Activated T-helper 17 cell treated with anti-CD3 and anti-CD28 coated beads, Interleukin-2, amount 50 U/mL, for 72 hours (primary cell): ENCODE measurements around the gene IARS2. TPM values are rescaled to one million over a fixed set of nuclear protein-coding genes. Genes with fewer than 3 reads are reported as not detected.
A peak's percentile ranks its signal among the peaks of the same experiment; 100 is the strongest.
"Not testable (repeated sequence)": the region's sequence is repeated elsewhere in the genome, so short reads cannot be mapped to it uniquely, and the experiment has no call there.

Experiments
- ATAC-seq: fragments of 150-1000 bp; cut with Tn5 transposase; replicated peaks from 2 replicates; pipeline ENCODE4 v1.10.0; 2021; ENCODE audit warnings: mild to moderate bottlenecking, moderate library complexity
- H3K27ac Mint-ChIP-seq: one replicate; pipeline ENCODE4 v1.8.0; 2022; ENCODE audit warnings: mixed read lengths
- H3K27me3 Mint-ChIP-seq: one replicate; pipeline ENCODE4 v1.8.0; 2022; ENCODE audit warnings: mixed read lengths
- H3K36me3 Mint-ChIP-seq: one replicate; pipeline ENCODE4 v1.8.0; 2022; ENCODE audit warnings: low read depth, mild to moderate bottlenecking, mixed read lengths
- H3K4me1 Mint-ChIP-seq: one replicate; pipeline ENCODE4 v1.8.0; 2022; ENCODE audit warnings: mixed read lengths
- H3K4me3 Mint-ChIP-seq: one replicate; pipeline ENCODE4 v1.8.0; 2022; ENCODE audit warnings: mild to moderate bottlenecking, mixed read lengths
- H3K9me3 Mint-ChIP-seq: one replicate; pipeline ENCODE4 v1.8.0; 2022; ENCODE audit warnings: mixed read lengths
- total RNA-seq, 2 donors: library from RNA; stranded (reverse); gene quantifications; one replicate each; pipeline ENCODE4 v1.2.3, GENCODE V29; 2022

The IARS2 gene
- total RNA-seq, result 10 to 100 TPM; 56.0 to 83.6 TPM

DNA sequence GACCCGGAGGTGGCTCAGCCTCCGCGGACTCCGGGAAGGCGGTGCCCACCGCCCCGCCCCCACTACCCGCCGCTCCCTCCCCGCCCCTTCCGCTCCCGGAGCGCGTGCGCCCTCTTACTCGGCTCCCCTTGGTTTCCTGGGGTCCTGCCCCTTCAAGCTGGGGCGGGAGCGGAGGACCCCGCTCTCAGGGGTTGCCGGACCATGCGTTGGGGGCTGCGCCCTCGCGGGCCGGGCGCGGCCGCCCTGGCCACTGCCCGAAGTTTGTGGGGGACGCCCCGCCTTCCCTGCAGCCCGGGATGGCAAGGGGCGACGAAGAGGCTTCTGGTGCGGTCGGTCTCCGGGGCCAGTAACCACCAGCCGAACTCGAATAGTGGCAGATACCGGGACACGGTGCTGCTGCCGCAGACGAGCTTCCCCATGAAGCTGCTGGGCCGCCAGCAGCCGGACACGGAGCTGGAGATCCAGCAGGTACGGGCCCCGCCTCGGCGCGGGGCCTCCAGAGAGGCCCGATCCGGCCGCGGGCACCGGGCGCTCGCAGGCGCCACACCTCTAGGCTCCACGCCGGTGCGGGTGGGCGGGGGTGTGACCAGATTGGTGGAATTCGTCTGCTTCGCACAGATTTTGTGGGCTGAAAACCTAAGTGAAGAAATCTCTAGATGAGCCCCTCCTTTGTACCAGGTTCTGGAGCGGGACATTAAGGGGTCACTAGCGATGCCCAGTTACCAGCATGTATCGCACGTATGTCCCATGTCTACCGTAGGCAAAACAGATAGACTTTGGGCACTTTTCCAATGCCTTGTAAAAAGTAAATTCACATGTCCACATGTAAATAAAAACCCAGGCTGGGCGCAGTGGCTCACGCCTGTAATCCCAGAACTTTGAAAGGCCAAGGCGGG lies at the start of gene IARS2:
TSS of gene IARS2 (plus strand) at position 117 of the 896 bp plus-strand sequence. CDS start at position 202, 85 bp downstream.
- ATAC-seq, result peak; percentile 80
- peaks cover 40% of the 10 kb centered on the region for H3K36me3 Mint-ChIP-seq
- H3K4me1 Mint-ChIP-seq, result peaks cover 9% of the 10 kb centered on the region
- H3K27me3 Mint-ChIP-seq, result no peaks in the 10 kb centered on the region
- no peaks in the 10 kb centered on the region for H3K9me3 Mint-ChIP-seq
- peak within 1 kb of the TSS; percentile 72 for H3K4me3 Mint-ChIP-seq
- peak within 1 kb of the TSS; percentile 50 for H3K27ac Mint-ChIP-seq

DNA sequence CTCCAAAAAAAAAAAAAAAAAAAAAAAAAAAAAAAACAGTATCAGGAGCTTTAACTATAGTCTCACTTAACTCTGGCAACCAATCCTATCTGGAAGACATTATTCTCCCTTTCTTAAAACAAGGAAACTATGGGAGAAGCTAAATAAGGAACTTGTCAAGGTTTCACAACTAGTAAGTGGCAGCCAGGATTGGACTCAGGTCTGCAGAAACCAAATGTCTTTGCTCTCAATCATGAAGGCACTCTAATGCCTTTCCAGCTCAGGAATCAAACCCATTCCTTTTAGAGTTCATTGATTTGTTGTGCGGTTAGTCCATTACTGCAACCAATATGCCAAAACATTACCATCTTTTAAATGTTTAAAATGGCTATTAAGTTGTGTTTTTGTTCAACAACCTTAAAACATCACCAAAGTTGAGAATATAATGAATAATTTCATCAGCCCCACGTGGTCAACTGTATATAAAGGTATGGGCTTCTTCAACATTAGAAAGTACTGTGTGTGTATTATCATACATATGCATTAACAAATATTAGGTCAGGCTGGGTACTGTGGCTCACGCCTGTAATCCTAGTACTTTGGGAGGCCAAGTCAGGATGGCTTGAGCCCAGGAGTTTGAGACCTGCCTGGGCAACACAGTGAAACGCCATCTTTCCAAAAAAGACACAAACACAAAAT lies 49.1 kb upstream of the IARS2 start:
- ATAC-seq, result no peak
- H3K4me1 Mint-ChIP-seq, result peaks cover 14% of the 10 kb centered on the region
- H3K9me3 Mint-ChIP-seq, result no peaks in the 10 kb centered on the region
- H3K36me3 Mint-ChIP-seq, result peaks cover 65% of the 10 kb centered on the region
- peak overlapping the region; percentile 90 for H3K4me3 Mint-ChIP-seq
- H3K27me3 Mint-ChIP-seq, result no peaks in the 10 kb centered on the region
- peak overlapping the region; percentile 90 for H3K27ac Mint-ChIP-seq

DNA sequence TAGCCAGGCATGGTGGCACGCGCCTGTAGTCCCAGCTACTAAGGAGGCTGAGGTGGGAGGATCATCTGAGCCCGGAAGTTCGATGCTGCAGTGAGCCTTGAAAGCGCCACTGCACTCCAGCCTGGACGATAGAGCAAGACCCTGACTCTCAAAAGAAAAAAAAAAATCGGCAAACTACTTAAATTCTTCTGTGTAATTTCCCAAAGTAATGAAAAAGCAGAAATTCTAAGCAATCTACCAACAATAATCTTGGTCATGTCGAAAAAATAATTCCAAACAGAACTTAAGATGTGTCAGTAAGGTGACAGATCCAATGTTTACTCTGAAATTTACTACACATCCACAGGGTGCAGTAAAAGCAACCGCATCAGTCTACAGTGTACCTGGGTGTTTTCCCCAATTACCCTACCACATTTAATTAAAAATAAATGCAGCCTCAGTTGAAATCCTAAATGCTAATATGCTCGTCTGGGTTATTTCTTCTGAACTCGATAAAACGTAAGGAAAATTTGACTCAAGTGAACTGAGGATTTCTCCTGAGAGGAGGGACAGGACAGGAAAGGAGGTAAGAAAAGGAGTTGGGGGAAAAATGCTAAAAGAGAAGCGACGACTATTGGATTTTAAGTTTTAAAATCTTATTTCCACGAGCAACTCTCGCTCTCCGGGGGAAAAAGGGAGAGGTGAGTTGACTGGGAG lies 48.4 kb upstream of the IARS2 start:
- Mint-ChIP-seq H3K9me3 (no peaks in the 10 kb centered on the region), H3K27ac (peak overlapping the region; percentile 90), H3K27me3 (no peaks in the 10 kb centered on the region), H3K36me3 (peaks cover 58% of the 10 kb centered on the region), H3K4me3 (peak overlapping the region; percentile 90), H3K4me1 (peaks cover 14% of the 10 kb centered on the region)
- peak; percentile 43 for ATAC-seq

GRCh38 chr1:220046052-220046930 lies 47.6 kb upstream of the IARS2 start, which contains the start of gene EPRS1:
EPRS1 (minus strand) TSS chr1:220046505; CDS start chr1:220046388, 117 bp downstream.
- no peaks in the 10 kb centered on the region for H3K27me3 Mint-ChIP-seq
- H3K4me3 Mint-ChIP-seq, result peak within 1 kb of the TSS; percentile 90
- ATAC-seq, result peak; percentile 98
- H3K36me3 Mint-ChIP-seq, result peaks cover 52% of the 10 kb centered on the region
- peaks cover 14% of the 10 kb centered on the region for H3K4me1 Mint-ChIP-seq
- H3K27ac Mint-ChIP-seq, result peak within 1 kb of the TSS; percentile 90
- no peaks in the 10 kb centered on the region for H3K9me3 Mint-ChIP-seq

- Mint-ChIP-seq H3K27me3 (no peaks in the 10 kb centered on the region), H3K4me3 (no peak overlapping the region), H3K27ac (peak overlapping the region; percentile 43), H3K9me3 (no peaks in the 10 kb centered on the region), H3K36me3 (peaks cover 38% of the 10 kb centered on the region), H3K4me1 (peaks cover 4% of the 10 kb centered on the region)
- ATAC-seq, result no peak
These were observed 37.6 kb upstream of the IARS2 start for GRCh38 chr1:220056374-220056773.

- Mint-ChIP-seq H3K4me1 (peaks cover 4% of the 10 kb centered on the region), H3K27ac (no peak overlapping the region), H3K4me3 (no peak overlapping the region), H3K9me3 (no peaks in the 10 kb centered on the region), H3K36me3 (peaks cover 75% of the 10 kb centered on the region), H3K27me3 (no peaks in the 10 kb centered on the region)
- ATAC-seq, result no peak
These were observed 33.1 kb upstream of the IARS2 start for GRCh38 chr1:220060876-220061275.

- no peak for ATAC-seq
- H3K4me1 Mint-ChIP-seq, result no peaks in the 10 kb centered on the region
- no peak overlapping the region for H3K4me3 Mint-ChIP-seq
- H3K9me3 Mint-ChIP-seq, result no peaks in the 10 kb centered on the region
- peaks cover 82% of the 10 kb centered on the region for H3K36me3 Mint-ChIP-seq
- H3K27ac Mint-ChIP-seq, result no peak overlapping the region
- H3K27me3 Mint-ChIP-seq, result no peaks in the 10 kb centered on the region
These were observed 31.3 kb upstream of the IARS2 start for GRCh38 chr1:220062629-220063028.

GRCh38 chr1:220067269-220068204 lies 26.4 kb upstream of the IARS2 start:
- Mint-ChIP-seq H3K9me3 (no peaks in the 10 kb centered on the region), H3K4me3 (no peak overlapping the region), H3K4me1 (no peaks in the 10 kb centered on the region), H3K27me3 (no peaks in the 10 kb centered on the region), H3K36me3 (peaks cover 76% of the 10 kb centered on the region), H3K27ac (no peak overlapping the region)
- ATAC-seq, result no peak

DNA sequence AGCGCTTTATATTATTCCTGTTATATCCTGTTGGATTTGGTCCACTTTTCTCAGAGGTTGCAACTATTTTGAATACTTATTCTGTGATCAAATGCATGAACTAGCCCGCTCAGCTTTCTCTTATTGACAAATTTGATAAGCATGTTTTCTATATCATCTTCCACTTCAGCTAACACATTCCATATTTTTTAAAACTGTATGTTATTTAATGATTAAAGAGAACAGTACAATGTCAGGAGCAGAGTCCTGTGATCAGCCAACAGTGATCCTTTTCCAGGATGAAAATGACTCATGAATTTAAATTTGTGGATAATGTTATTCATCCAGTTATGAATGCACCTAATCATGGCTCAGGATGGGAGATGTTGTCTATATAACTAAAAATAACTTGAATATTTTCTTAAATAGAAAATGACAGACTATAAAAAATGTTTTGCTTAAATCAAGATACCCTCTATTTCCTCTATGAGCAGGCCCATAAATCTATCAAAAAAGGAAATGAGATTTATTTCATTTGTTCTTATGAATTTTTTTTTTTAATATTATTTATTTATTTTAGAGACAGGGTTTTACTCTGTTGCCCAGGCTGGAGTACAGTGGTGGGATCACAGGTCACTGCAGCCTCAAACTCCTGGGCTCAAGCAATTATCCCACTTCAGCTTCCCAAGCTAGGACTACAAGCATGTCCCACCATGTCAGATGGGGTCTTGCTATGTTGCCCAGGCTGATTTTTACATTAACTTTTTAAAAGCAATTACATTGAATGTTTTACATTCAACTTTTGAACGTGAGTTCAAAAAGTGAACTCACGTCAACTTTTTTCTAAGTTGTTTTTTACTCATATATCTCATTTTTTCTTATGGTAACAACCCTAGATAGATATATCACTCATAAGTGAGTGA lies 16.8 kb upstream of the IARS2 start:
- peaks cover 65% of the 10 kb centered on the region for H3K36me3 Mint-ChIP-seq
- no peak overlapping the region for H3K4me3 Mint-ChIP-seq
- H3K4me1 Mint-ChIP-seq, result no peaks in the 10 kb centered on the region
- no peaks in the 10 kb centered on the region for H3K27me3 Mint-ChIP-seq
- H3K9me3 Mint-ChIP-seq, result no peaks in the 10 kb centered on the region
- no peak for ATAC-seq
- no peak overlapping the region for H3K27ac Mint-ChIP-seq

DNA sequence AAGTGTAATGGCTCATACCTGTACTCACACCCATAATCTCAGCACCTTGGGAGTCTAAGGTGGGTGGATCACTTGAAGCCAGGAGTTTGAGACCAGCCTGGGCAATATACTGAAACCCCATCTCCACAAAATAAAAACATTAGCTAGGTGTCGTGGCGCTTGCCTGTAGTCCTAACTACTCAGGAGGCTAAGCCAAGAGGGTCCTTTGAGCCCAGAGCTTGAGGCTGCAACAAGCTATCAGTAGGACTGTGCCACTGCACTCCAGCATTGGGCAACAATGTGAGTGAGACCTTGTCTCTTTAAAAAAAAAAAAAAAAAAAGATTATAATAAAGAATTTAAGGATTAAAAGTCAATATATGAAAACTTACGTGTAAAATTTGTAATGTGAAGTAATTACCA lies 16.0 kb upstream of the IARS2 start:
- no peak for ATAC-seq
- no peaks in the 10 kb centered on the region for H3K4me1 Mint-ChIP-seq
- peaks cover 58% of the 10 kb centered on the region for H3K36me3 Mint-ChIP-seq
- no peaks in the 10 kb centered on the region for H3K9me3 Mint-ChIP-seq
- no peak overlapping the region for H3K4me3 Mint-ChIP-seq
- H3K27ac Mint-ChIP-seq, result no peak overlapping the region
- no peaks in the 10 kb centered on the region for H3K27me3 Mint-ChIP-seq

DNA sequence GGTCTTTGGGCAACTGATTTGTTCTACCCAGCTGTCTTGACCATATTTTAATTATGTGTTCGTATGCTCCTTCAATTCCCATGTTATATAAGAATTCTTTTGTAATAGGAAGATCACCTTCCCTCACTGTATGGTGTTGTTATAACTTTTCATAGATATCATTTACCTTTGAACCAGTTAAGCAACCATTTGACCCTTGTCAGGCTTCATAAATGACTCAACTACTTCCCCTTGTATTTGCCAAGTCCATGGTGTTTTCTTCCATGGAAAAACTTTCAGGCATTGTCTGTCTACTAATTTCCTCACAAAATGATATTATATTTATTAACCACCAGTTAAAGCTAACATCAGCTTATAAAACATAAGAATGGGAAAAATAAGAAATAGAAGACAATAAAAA lies 9.5 kb upstream of the IARS2 start:
- no peak overlapping the region for H3K4me3 Mint-ChIP-seq
- peaks cover 17% of the 10 kb centered on the region for H3K36me3 Mint-ChIP-seq
- H3K27ac Mint-ChIP-seq, result no peak overlapping the region
- no peak for ATAC-seq
- no peaks in the 10 kb centered on the region for H3K4me1 Mint-ChIP-seq
- no peaks in the 10 kb centered on the region for H3K9me3 Mint-ChIP-seq
- H3K27me3 Mint-ChIP-seq, result no peaks in the 10 kb centered on the region

DNA sequence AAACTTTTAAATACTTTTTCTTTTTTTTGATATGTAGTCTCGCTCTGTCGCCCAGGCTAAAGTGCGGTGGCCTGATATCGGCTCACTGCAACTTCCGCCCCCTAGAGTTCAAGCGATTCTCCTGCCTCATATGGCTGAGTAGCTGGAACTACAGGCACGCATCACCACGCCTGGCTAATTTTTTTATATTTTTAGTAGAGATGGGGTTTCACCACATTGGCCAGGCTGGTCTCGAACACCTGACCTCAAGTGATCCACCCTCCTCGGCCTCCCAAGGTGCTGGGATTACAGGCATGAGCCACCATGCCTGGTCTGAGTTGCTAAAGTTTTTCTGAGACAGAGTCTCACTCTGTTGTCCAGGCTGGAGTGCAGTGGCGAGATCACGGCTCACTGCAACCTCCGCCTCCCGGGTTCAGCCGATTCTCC lies 7.7 kb upstream of the IARS2 start:
- not testable (repeated sequence) for H3K27ac Mint-ChIP-seq, H3K4me3 Mint-ChIP-seq, H3K27me3 Mint-ChIP-seq, H3K9me3 Mint-ChIP-seq, H3K36me3 Mint-ChIP-seq, ATAC-seq, H3K4me1 Mint-ChIP-seq
